TTC549 (cell line): Measurements from ENCODE around the gene MTG1.
"Not testable (repeated sequence)": the region's sequence is repeated elsewhere in the genome, so short reads cannot be mapped to it uniquely, and the experiment has no call there.

Experiments
- FAIRE-seq: peaks from 2 replicates; lab custom pipeline; 2012; peaks lifted over from hg19 to GRCh38; lab: Jason Lieb, UNC

MTG1 gene

DNA sequence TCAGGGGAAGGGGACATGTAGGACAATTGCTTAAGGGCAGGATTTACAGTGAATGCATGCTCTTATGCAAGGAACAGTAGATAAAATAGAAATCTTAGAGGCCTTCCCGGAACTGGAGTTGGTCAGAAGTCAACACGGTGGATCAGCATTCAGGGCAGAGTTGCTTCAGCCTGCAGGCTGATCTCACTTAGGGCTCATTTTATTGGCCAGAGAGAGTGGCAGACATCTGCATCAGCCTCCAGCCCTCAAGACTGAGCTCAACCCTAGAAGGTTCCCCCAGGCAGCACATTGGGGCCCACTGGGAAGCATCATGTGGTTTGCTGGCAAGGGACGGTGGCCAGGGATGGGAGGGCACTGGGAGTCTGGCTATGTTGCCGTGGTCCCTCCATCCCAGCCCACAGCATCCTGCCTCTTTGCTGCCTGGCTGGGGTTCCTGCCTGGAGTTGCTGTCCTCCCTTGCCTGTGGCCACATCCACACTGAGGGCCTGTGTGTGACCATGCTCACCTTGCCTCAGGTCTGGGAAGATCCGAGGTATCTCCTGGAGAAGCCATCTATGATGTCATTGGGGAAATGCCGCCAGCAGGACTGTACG lies 72.8 kb downstream of the MTG1 start:
- no peak for FAIRE-seq

DNA sequence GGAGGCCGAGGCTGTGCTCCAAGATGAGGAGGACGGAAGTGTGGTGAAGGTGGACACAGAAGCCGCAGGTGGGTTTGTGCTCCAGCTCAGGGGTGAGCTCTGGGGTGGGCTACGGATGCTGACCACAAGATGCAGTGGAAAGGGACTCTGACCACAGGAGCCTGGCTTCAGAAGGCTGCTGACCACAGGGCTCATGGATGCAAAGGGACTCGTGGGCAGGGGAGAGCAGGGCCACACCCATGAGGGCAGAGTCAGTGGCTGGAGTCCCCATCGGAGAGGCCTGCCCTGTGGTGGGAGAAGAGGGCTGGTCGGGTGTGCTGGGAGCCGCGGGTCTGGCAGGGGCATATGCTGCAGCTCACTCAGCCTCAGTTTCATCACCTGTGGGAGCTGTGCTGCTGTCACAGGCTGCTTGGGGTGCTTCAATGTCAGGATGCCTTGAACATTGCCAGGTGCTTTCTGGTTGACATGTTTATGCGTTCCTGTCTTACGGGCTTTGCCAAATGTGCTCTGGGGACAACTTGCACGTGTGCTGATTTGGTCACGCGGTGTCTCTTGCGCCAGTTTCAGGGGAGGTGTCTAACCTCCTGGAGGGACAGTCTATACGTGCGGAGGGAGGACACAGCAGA lies 73.4 kb downstream of the MTG1 start:
- no peak for FAIRE-seq

DNA sequence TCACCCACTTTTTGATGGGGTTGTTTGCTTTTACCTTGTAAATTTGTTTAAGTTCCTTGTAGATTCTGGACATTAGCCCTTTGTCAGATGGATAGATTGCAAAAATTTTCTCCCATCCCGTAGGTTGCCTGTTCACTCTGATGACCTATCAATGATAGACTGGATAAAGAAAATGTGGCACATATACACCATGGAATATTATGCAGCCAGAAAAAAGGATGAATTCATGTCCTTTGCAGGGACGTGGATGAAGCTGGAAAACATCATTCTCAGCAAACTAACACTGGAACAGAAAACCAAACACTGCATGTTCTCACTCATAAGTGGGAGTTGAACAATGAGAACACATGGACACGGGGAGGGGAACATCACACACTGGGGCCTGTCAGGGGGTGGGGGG lies 75.2 kb downstream of the MTG1 start:
- not testable (repeated sequence) for FAIRE-seq

DNA sequence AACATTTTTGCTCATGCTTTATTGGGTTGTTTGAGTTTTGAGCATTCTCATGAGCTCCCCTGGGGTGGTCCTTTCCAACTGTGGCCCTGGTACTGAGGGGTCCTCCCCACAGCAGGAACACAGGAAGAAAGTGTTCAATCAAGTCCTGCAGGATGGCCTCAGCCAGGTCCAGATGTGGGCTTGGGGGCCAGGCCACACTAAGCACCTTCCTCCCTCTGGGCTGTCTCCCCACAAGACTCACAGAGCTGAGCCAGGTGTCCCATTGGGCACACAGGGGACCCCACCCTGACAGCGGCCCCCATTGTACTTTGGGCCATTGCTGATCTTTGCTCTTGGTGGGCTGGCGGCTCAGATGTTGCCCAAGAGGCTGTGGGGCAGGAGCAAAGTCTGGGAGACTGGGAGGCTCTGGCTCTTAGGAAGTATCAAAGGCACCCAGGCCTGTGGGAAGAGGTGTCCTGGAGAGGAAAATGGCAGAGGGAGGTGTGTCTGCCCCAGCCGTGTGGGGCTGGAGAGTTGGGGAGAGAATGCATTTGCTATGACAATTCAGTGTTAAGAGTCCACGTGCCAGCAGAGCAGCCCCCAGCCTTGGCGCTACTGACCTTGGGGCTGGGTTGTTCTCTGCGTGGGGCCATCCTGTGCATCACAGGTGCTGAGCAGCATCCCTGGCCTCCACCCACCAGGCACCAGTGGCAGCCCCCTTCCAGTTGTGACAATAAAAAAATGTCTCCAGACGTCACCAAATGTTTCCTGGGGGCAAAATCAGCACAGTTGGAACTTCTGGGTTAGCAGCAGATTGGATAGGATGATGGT lies 77.5 kb downstream of the MTG1 start:
- no peak for FAIRE-seq
